ENCODE results near the gene GKN2.

GRCh38 chr2:68952887-68953521 is at the start of gene GKN2:
- TF ChIP-seq, protein P1, sequence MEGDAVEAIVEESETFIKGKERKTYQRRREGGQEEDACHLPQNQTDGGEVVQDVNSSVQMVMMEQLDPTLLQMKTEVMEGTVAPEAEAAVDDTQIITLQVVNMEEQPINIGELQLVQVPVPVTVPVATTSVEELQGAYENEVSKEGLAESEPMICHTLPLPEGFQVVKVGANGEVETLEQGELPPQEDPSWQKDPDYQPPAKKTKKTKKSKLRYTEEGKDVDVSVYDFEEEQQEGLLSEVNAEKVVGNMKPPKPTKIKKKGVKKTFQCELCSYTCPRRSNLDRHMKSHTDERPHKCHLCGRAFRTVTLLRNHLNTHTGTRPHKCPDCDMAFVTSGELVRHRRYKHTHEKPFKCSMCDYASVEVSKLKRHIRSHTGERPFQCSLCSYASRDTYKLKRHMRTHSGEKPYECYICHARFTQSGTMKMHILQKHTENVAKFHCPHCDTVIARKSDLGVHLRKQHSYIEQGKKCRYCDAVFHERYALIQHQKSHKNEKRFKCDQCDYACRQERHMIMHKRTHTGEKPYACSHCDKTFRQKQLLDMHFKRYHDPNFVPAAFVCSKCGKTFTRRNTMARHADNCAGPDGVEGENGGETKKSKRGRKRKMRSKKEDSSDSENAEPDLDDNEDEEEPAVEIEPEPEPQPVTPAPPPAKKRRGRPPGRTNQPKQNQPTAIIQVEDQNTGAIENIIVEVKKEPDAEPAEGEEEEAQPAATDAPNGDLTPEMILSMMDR (IDR thresholded peaks at IDR 0.05): no peak
- no peak for TF ChIP-seq ZFX (IDR thresholded peaks at IDR 0.05; ENCODE audit: borderline replicate concordance)

Measured in 22Rv1 (cell line).